OCI-LY3 (cell line): ENCODE measurements around the gene PDXP.

ENCODE experiments used
- CTCF ChIP-seq: fragments of 200-600, 300-600 bp; sonication (generic); IDR thresholded peaks from 2 replicates; pipeline ENCODE4 v1.5.1; 2014; ENCODE audit warnings: antibody characterized with exemption, low read length, low read depth
- EZH2phosphoT487 ChIP-seq: fragments of 200-600 bp; shearing (Covaris generic); IDR thresholded peaks from 2 replicates; pipeline ENCODE4 v1.6.1; 2018; ENCODE audit warnings: antibody characterized with exemption, mixed run types, low read depth

- TF ChIP-seq CTCF (no peak), EZH2phosphoT487 (no peak)
Observed at GRCh38 chr22:37677493-37677974, 19.0 kb downstream of the PDXP start.
